LNCAP (cell line): Measurements from ENCODE around the gene SH3RF2.
A peak's percentile ranks its signal among the peaks of the same experiment; 100 is the strongest.

ENCODE experiments used
- CTCF ChIP-seq: fragments of 450-650 bp; IDR thresholded peaks from 2 replicates; pipeline ENCODE4 v1.5.1; 2017; ENCODE audit warnings: mild to moderate bottlenecking

Gene SH3RF2

GRCh38 chr5:145903867-145904266, 32.5 kb upstream of the SH3RF2 start:
- no peak for TF ChIP-seq CTCF

GRCh38 chr5:145904743-145905142, 31.6 kb upstream of the SH3RF2 start:
- TF ChIP-seq CTCF = no peak

- TF ChIP-seq CTCF = no peak
These were observed 30.0 kb upstream of the SH3RF2 start for GRCh38 chr5:145906401-145906800.

GRCh38 chr5:145908206-145908960, 28.0 kb upstream of the SH3RF2 start:
- TF ChIP-seq CTCF = peak; percentile 44; the same call in 1 of the 2 replicates

GRCh38 chr5:145911164-145911563, 25.2 kb upstream of the SH3RF2 start:
- TF ChIP-seq CTCF = no peak

GRCh38 chr5:145912019-145912418, 24.4 kb upstream of the SH3RF2 start:
- TF ChIP-seq CTCF = no peak

- no peak for TF ChIP-seq CTCF
These were observed 23.8 kb upstream of the SH3RF2 start for GRCh38 chr5:145912594-145912993.

GRCh38 chr5:145913701-145914100, 22.7 kb upstream of the SH3RF2 start:
- no peak for TF ChIP-seq CTCF
